GM18511 (cell line): ENCODE results near the gene UNC119.

ENCODE experiments used
- ATAC-seq: cut with Tn5 transposase; IDR thresholded peaks from one replicate; pipeline ENCODE4 v1.9.1; 2021; ENCODE audit warnings: mild to moderate bottlenecking, moderate library complexity; ENCODE audit not compliant: unreplicated experiment

The UNC119 gene

GRCh38 chr17:28545141-28545503 lies 7.3 kb downstream of the UNC119 start:
- no peak for ATAC-seq

- no peak for ATAC-seq
Measured at GRCh38 chr17:28544402-28545140, 7.9 kb downstream of the UNC119 start.

GRCh38 chr17:28541439-28541838 lies 11.0 kb downstream of the UNC119 start:
- ATAC-seq: no peak

- ATAC-seq: no peak
Measured at GRCh38 chr17:28540231-28540630, 12.2 kb downstream of the UNC119 start.

GRCh38 chr17:28538296-28538895 lies 14.0 kb downstream of the UNC119 start:
- no peak for ATAC-seq

GRCh38 chr17:28537219-28537610 lies 15.2 kb downstream of the UNC119 start:
- ATAC-seq: no peak

GRCh38 chr17:28536532-28537218 lies 15.7 kb downstream of the UNC119 start:
- no peak for ATAC-seq

GRCh38 chr17:28534740-28535375 lies 17.6 kb downstream of the UNC119 start:
- no peak for ATAC-seq

- ATAC-seq: no peak
Measured at GRCh38 chr17:28533091-28533807, 19.2 kb downstream of the UNC119 start.

- no peak for ATAC-seq
Measured at GRCh38 chr17:28532050-28532960, 20.1 kb downstream of the UNC119 start.

GRCh38 chr17:28530926-28531325 lies 21.5 kb downstream of the UNC119 start:
- no peak for ATAC-seq

- no peak for ATAC-seq
Measured at GRCh38 chr17:28530250-28530649, 22.2 kb downstream of the UNC119 start.

- ATAC-seq: no peak
Measured at GRCh38 chr17:28529013-28529400, 23.4 kb downstream of the UNC119 start.

- no peak for ATAC-seq
Measured at GRCh38 chr17:28528327-28529012, 24.0 kb downstream of the UNC119 start.

GRCh38 chr17:28527859-28528258 lies 24.6 kb downstream of the UNC119 start:
- no peak for ATAC-seq

- ATAC-seq: no peak
Measured at GRCh38 chr17:28527181-28527681, 25.2 kb downstream of the UNC119 start.

GRCh38 chr17:28526381-28526780 lies 26.0 kb downstream of the UNC119 start:
- no peak for ATAC-seq

GRCh38 chr17:28524476-28525424 lies 27.7 kb downstream of the UNC119 start:
- ATAC-seq: no peak
